Measurements from ENCODE around the gene ERMN.
A peak's percentile ranks its signal among the peaks of the same experiment; 100 is the strongest.
"Not testable (repeated sequence)": the region's sequence is repeated elsewhere in the genome, so short reads cannot be mapped to it uniquely, and the experiment has no call there.

ERMN gene, protein sequence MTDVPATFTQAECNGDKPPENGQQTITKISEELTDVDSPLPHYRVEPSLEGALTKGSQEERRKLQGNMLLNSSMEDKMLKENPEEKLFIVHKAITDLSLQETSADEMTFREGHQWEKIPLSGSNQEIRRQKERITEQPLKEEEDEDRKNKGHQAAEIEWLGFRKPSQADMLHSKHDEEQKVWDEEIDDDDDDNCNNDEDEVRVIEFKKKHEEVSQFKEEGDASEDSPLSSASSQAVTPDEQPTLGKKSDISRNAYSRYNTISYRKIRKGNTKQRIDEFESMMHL

GRCh38 chr2:157325786-157326185, at the start of gene ERMN:
Gene ERMN, minus strand, starts transcription at chr2:157325824. Its CDS starts 182 bp downstream, at chr2:157325642.
- DNase-seq: no peak

DNA sequence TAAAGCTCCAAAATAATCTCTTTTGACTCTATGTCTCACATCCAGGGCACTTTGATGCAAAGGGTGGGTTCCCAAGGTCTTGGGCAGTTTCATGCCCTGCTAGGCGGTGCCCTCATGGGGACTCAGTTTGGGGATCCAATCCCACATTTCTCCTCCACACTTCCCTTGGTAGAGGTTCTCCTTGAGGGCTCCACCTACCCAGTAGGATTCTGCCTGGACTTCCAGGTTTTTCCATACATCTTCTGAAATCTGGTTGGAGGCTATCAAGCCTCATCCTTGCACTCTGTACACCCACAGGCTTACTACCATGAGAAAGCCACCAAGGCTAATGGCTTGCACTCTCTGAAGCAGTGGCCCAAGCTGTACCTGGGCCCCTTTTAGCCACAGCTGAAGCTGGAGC, 49.8 kb upstream of the ERMN start:
- no peak for DNase-seq

DNA sequence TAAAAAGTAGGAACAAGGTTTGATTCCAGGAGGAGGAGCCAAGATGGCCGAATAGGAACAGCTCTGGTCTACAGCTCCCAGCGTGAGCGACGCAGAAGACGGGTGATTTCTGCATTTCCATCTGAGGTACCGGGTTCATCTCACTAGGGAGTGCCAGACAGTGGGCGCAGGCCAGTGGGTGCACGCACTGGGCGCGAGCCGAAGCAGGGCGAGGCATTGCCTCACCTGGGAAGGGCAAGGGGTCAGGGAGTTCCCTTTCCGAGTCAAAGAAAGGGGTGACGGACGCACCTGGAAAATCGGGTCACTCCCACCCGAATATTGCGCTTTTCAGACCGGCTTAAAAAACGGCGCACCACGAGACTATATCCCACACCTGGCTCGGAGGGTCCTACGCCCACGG, 42.9 kb upstream of the ERMN start:
- not testable (repeated sequence) for DNase-seq

DNA sequence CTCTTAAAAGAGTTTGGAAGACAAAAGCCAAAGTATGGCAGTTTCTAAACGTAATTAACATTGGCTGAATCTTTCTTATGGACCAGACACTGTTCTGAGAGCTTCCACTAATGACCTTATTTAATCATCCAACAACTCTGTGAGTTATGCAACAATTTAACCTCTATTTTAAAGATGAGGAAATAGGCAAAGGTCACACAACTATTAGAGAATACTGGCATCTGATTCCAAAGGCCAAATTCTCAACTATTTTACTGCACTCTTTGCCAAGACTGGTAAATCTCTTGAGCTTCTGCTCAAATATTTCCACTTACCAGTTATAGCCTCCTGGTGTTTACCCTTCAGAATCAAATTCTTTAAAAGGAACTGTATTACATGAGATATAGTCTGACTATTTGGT, 42.1 kb upstream of the ERMN start:
- no peak for DNase-seq

DNA sequence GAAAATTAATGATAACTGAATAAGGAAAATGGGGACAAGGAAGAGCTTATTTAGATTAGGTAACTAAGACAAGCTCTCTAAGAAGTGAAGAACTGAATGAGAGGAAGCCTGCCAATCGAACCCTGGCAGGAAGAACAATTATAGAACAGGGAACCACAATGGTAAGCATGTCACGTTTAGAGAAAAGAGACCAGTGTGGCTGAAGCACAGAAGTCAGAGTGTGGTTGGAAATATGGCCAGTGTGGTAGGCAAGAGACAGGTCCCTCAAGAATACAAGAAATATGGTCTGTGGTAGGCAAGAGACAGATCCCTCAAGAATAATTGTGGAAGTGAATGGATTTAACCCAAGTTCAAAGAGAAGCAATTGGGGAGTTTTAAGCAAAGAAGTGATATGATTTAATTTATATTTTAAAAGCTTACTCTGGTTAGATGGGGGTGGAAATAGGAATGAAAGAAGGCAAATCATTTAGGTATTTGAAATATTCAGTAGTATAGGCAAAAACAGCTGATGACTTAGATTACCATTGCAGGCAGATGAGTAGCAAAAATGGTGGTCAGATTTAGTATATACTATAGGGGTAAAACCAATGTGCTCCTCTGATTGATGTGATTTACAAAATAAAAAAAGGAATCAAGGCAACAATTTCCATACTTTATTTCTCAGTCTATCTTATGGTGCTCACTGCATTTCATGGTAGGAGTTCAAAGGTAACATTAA, 38.8 kb upstream of the ERMN start:
- no peak for DNase-seq

DNA sequence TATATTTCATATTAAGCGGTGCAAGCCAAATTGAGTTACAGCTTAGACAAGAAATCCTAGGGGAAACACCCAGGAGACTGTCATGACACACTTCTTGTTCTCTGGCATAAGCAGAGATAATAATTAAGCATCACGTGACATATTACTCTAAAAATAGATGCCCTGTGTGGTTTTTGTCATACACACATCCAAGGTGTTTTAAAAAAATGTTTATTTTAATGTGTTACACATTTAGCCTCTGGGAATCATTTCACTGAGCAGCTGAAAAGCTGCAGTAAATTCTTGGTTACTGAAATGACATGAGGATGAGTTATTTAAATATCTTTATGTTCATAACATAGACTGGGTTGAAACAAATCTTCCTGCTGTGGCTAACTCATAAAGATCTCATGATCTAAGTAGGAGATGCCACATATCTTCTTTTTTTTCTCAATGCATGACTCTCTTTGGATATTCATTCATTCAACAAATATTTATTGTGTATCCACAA, 38.0 kb upstream of the ERMN start:
- no peak for DNase-seq

GRCh38 chr2:157362627-157363026, 37.0 kb upstream of the ERMN start:
- DNase-seq: no peak

GRCh38 chr2:157361526-157361925, 35.9 kb upstream of the ERMN start:
- no peak for DNase-seq

DNA sequence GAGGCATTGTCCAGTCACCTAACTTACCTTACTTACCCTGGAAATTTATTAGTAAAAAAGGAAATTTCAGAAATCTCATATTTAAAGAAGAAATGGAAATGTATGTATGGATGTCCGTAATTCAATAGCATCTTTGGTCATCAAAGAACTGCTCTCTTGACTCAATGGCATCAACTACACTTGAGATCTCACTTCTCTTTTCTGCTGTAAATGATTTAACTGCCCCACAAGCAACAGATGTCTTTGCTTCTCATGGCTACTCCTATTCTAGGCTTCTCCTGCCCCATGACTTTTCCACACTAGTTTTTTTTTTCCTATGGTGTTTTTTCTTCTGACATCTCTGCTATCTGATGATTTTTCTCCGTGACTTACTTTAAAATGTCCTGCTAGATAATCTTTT, 34.0 kb upstream of the ERMN start:
- no peak for DNase-seq

DNA sequence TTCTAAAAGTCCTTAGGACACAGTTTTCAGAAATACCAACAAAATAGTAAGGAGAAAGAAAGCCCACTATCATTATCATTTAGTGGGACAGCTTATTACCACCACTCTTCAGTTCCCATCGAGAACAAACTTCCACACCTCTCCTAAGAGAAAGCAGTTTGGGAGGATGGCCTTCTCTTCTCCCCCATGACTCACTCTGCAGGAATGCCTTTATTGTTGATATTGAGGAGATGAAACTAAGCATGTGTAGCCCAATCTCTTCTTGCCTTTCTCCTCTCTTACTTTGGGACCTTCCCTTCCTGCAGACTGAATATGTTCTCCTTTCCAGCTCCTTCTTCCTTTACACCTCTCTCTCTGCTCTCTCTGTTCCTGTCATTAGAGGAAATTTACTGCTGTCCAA, 30.0 kb upstream of the ERMN start:
- DNase-seq: no peak

DNA sequence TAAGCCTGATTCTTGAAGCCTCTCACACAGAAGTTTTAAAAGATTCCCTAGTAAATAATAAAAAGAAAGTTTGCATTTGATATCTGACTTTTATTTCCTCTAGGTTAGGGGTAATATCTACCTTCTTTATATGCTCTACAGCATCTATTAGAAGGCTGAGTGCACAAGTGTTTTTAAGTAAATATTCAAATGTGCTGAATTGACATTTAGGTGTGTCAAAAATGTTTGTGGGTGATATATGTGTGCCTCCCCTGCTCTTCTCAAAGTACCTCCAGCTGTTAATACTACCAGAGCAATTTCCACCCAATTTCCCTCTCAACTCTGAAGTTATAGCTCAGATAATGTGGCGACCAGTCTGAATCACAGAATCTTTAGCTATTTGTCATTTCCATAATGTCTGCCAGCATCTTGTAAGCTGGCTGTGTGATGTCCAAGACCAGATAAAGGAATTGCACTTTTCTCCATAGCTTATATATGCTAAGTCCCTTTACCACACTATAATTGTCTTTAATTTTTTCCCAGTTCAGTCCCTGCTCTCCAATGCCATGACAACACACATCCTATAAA, 24.4 kb upstream of the ERMN start:
- no peak for DNase-seq

DNA sequence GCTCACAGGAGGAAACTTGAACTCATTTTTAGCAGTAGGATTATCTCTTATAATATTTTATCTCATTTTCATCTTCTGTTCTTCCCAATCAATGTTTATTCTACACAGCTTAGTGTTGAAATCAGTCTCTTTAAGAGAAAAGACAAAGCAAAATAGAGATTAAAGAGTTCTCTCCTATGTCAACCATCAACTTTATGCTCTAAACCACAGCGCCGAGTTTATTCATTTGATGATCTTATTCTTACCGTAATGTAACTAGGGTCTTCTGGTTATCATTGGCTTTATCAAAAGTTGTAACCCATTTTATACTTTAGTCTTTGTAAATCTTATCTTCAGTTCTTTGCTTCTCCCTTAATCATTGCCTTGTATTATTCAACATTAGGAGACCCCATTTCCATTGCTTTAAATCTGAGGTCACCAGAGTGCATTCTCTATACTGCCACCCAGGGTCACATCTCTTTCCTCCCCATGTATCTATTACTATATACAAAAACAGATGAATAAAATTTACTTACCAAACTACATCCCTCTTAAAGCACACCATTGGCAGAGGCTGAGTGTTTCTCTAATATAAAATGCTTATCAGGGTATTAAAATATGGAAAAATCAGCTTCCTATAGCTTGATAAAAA, 22.8 kb upstream of the ERMN start:
- no peak for DNase-seq

GRCh38 chr2:157345647-157346389, 20.2 kb upstream of the ERMN start:
- no peak for DNase-seq

GRCh38 chr2:157341381-157341780, 15.8 kb upstream of the ERMN start:
- DNase-seq: not testable (repeated sequence)

DNA sequence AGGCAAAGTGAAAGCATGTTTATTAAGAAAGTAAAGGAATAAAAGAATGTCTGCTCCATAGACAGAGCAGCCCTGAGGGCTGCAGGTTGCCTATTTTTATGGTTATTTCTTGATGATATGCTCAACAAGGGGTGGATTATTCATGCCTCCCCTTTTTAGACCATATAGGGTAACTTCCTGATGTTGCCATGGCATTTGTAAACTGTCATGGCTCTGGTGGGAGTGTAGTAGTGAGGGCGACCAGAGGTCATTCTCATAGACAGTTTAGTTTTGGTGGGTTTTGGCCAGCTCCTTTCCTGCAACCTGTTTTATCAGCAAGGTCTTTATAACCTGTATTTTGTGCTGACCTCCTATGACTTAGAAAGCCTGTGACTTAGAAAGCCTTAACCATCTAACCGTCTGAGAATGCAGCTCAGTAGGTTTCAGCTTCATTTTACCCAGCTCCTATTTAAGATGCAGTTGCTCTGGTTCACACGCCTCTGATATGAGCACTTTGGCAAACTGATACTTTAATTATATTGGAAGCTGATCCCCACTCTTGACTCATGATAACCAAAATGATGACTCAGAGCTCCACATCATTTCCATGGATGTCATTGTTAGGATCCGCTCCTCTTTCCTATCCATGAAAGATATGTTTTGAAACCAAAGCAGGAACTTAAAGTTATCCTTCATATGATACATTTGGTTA, 14.5 kb upstream of the ERMN start:
- peak; percentile 20 for DNase-seq

GRCh38 chr2:157337978-157338377, 12.4 kb upstream of the ERMN start:
- DNase-seq: peak; percentile 55

- no peak for DNase-seq
These were observed 10.8 kb upstream of the ERMN start for GRCh38 chr2:157336137-157337010.

DNA sequence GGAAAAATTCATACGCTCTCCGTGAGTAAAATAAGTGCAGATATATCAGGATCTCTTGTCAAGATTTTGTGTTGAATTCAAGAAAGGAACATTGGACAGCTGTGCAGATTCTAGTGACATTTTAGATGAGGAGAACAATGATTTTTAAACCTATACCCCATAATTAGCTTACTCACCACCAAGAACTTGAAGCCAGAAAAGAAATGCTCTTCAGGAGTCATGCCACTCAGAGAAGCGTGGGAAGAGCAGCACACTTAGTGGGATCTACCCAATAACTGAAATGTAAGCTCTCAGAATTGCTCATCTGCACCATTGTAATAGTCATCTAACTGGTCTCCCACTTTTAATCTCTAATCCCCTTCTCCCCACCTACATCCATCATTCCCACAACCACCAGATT, 9.2 kb upstream of the ERMN start:
- no peak for DNase-seq

- DNase-seq: no peak
These were observed 8.7 kb upstream of the ERMN start for GRCh38 chr2:157334335-157334734.

DNA sequence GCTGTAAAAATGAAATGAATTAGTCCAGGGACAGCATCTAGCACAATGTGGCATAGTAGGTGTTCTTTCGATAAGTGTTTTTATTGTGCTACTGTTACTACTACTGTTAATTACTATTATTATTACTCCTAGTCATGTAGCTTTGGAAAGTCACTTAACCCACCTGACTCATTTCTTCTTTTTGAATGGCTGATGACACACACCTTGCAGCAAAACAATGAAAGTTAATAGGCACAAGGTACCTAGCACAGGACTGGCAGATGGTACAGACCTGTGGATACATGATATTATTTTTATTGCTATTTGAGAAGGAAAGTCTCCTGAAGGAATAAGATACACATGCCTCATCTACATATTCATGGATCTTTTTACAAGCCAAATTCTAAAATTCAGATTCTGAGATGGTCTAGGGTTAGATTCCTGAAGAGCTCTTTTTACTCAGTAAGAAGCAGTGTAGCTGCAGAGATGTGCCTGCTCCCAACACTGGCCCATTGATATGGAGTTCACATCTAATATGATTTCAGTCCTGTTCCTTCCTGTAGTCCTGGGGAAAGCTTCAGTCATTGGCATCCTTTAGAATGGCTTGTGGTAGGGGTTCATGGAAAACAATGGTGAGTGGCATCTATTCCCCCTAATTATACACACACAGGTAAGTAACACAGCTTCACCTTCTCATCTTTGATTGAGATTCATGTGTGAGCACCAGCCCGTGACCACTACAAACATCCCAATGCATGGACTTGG, 7.9 kb upstream of the ERMN start:
- peak; percentile 62 for DNase-seq

GRCh38 chr2:157329524-157329923, 3.9 kb upstream of the ERMN start:
- peak; percentile 86 for DNase-seq

Measured in NCI-H2171 (cell line).